Measurements from ENCODE around the gene ALDH3B1. TPM values are rescaled to one million over a fixed set of nuclear protein-coding genes. Genes with fewer than 3 reads are reported as not detected.

ALDH3B1 gene
- total and polyA plus RNA-seq, 10 of the 15 experiments (the other 5 are each of a cell fraction or from before 2014, with no cell fraction given) = 0.03 to 0.37 (median 0.17) TPM; not detected in 3

DNA sequence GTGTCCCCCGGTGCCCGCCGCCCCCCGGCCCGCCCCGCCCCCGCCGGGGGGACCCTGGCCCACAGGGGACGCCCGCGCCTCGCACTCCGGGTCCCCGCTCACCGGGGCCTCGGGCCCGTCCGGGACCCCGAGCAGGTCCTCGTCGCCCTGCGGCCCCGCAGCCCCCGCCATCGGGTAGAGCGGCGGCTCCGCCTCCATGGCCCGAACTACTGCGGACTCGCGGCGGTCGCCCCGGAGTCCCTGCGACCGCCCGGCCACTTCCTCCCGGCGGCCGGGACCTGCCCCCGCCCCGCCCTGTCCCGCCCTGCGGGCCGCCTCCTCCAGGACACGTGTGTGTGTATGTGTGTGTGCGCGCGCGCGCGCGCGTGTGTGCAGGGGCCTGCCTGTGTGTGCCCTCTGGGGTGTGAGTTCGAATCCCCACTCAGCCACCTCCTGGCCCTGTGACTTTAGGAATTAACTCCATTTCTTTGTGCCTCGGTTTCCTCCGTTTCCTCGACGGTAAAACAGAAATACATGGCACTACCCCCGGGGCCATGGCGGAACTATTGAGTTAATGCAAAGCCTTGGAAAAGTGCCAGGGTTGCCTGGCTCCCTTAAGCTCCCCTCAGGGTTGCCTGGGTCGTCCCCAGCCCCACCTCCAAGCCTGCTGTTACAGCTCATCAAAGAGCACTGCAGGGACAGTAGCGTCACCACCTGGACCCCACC, 6.1 kb upstream of the ALDH3B1 start, which contains the start of gene UNC93B1 (continued):
- peak; percentile 57; the same call in 1 of the 2 replicates for TF ChIP-seq ZSCAN29 (IDR thresholded peaks at IDR 0.05)
- TF ChIP-seq, protein P1, sequence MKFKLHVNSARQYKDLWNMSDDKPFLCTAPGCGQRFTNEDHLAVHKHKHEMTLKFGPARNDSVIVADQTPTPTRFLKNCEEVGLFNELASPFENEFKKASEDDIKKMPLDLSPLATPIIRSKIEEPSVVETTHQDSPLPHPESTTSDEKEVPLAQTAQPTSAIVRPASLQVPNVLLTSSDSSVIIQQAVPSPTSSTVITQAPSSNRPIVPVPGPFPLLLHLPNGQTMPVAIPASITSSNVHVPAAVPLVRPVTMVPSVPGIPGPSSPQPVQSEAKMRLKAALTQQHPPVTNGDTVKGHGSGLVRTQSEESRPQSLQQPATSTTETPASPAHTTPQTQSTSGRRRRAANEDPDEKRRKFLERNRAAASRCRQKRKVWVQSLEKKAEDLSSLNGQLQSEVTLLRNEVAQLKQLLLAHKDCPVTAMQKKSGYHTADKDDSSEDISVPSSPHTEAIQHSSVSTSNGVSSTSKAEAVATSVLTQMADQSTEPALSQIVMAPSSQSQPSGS (IDR thresholded peaks at IDR 0.05; ENCODE audit: low read length) = no peak
- TF ChIP-seq RAD51 (IDR thresholded peaks at IDR 0.05) = no peak
- no peak for TF ChIP-seq SUPT20H (IDR thresholded peaks at IDR 0.05; ENCODE audit: borderline replicate concordance, control insufficient read depth, low read depth, low read length)
- peak; percentile 87 for TF ChIP-seq POLR2A (IDR thresholded peaks at IDR 0.05; ENCODE audit: low read depth, low read length)
- no peak for TF ChIP-seq HDAC2 (IDR thresholded peaks at IDR 0.05)
- 0 out of 2 replicates have a peak, but pooled peaks have one; percentile 28 for TF ChIP-seq RCOR1 (conservative IDR thresholded peaks at IDR 0.05; ENCODE audit: low read depth, low read length)
- TF ChIP-seq FOXK2 (IDR thresholded peaks at IDR 0.05) = no peak
- TF ChIP-seq SREBF1 (IDR thresholded peaks at IDR 0.05; ENCODE audit: low read length) = no peak
- no peak for TF ChIP-seq TARDBP (IDR thresholded peaks at IDR 0.05; ENCODE audit: borderline replicate concordance)
- no peak for TF ChIP-seq NR2C1 (IDR thresholded peaks at IDR 0.05)
- TF ChIP-seq, protein P2, sequence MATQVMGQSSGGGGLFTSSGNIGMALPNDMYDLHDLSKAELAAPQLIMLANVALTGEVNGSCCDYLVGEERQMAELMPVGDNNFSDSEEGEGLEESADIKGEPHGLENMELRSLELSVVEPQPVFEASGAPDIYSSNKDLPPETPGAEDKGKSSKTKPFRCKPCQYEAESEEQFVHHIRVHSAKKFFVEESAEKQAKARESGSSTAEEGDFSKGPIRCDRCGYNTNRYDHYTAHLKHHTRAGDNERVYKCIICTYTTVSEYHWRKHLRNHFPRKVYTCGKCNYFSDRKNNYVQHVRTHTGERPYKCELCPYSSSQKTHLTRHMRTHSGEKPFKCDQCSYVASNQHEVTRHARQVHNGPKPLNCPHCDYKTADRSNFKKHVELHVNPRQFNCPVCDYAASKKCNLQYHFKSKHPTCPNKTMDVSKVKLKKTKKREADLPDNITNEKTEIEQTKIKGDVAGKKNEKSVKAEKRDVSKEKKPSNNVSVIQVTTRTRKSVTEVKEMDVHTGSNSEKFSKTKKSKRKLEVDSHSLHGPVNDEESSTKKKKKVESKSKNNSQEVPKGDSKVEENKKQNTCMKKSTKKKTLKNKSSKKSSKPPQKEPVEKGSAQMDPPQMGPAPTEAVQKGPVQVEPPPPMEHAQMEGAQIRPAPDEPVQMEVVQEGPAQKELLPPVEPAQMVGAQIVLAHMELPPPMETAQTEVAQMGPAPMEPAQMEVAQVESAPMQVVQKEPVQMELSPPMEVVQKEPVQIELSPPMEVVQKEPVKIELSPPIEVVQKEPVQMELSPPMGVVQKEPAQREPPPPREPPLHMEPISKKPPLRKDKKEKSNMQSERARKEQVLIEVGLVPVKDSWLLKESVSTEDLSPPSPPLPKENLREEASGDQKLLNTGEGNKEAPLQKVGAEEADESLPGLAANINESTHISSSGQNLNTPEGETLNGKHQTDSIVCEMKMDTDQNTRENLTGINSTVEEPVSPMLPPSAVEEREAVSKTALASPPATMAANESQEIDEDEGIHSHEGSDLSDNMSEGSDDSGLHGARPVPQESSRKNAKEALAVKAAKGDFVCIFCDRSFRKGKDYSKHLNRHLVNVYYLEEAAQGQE (IDR thresholded peaks at IDR 0.05; ENCODE audit: low read depth, low read length) = no peak
- no peak for TF ChIP-seq POLR2AphosphoS2 (IDR thresholded peaks at IDR 0.05; ENCODE audit: low read depth, low read length)
- TF ChIP-seq BCL11A (IDR thresholded peaks at IDR 0.05; ENCODE audit: low read depth, low read length) = no peak
- TF ChIP-seq SIX5 (IDR thresholded peaks at IDR 0.05; ENCODE audit: low read depth, low read length, severe bottlenecking) = no peak
- no peak for TF ChIP-seq TCF7 (IDR thresholded peaks at IDR 0.05; ENCODE audit: borderline replicate concordance)
- TF ChIP-seq, protein P3, sequence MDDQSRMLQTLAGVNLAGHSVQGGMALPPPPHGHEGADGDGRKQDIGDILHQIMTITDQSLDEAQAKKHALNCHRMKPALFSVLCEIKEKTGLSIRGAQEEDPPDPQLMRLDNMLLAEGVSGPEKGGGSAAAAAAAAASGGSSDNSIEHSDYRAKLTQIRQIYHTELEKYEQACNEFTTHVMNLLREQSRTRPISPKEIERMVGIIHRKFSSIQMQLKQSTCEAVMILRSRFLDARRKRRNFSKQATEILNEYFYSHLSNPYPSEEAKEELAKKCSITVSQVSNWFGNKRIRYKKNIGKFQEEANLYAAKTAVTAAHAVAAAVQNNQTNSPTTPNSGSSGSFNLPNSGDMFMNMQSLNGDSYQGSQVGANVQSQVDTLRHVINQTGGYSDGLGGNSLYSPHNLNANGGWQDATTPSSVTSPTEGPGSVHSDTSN (IDR thresholded peaks at IDR 0.05; ENCODE audit: insufficient replicate concordance, low read depth, low read length) = no peak
- TF ChIP-seq KDM1A (IDR thresholded peaks at IDR 0.05; ENCODE audit: borderline replicate concordance) = no peak
- TF ChIP-seq CHD1 (IDR thresholded peaks at IDR 0.05; ENCODE audit: low read depth, low read length) = no peak
- TF ChIP-seq NFXL1 (IDR thresholded peaks at IDR 0.05; ENCODE audit: borderline replicate concordance) = no peak
- no peak for TF ChIP-seq YBX1 (IDR thresholded peaks at IDR 0.05)
- peak; percentile 59; the same call in 1 of the 2 replicates for TF ChIP-seq ZNF207 (IDR thresholded peaks at IDR 0.05; ENCODE audit: borderline replicate concordance)
- no peak for TF ChIP-seq CHD2 (IDR thresholded peaks at IDR 0.05; ENCODE audit: borderline replicate concordance, low read depth, low read length)
- TF ChIP-seq TBL1XR1 (IDR thresholded peaks at IDR 0.05; ENCODE audit: low read depth, low read length) = no peak; the same call in 1 of the 2 replicates
- TF ChIP-seq NRF1 (conservative IDR thresholded peaks at IDR 0.05; ENCODE audit: low read depth, low read length) = peak; percentile 49
- no peak for TF ChIP-seq KAT2A (conservative IDR thresholded peaks at IDR 0.05; ENCODE audit: control insufficient read depth, low read depth, low read length)
- TF ChIP-seq HDAC6 (IDR thresholded peaks at IDR 0.05; ENCODE audit: unreplicated experiment) = no peak
- no peak for TF ChIP-seq EZH2 (IDR thresholded peaks at IDR 0.05; ENCODE audit: borderline replicate concordance, control insufficient read depth, low read depth, low read length)
